ENCODE data around the gene KNL1.
A peak's percentile ranks its signal among the peaks of the same experiment; 100 is the strongest.

KNL1 gene

GRCh38 chr15:40584191-40584590, 9.9 kb upstream of the KNL1 start:
- peak overlapping the region; percentile 31; the same call in 1 of the 2 replicates for H3K27ac ChIP-seq
- TF ChIP-seq ZFX (IDR thresholded peaks at IDR 0.05) (no peak), CTCF (conservative IDR thresholded peaks at IDR 0.05) (no peak)

- TF ChIP-seq CTCF (conservative IDR thresholded peaks at IDR 0.05), result no peak
- TF ChIP-seq ZFX (IDR thresholded peaks at IDR 0.05), result no peak
- no peak overlapping the region for H3K27ac ChIP-seq
Measured at GRCh38 chr15:40590667-40591050, 3.4 kb upstream of the KNL1 start.

GRCh38 chr15:40591389-40591788, 2.7 kb upstream of the KNL1 start:
- no peak for TF ChIP-seq CTCF (conservative IDR thresholded peaks at IDR 0.05)
- no peak for TF ChIP-seq ZFX (IDR thresholded peaks at IDR 0.05)
- H3K27ac ChIP-seq, result no peak overlapping the region

DNA sequence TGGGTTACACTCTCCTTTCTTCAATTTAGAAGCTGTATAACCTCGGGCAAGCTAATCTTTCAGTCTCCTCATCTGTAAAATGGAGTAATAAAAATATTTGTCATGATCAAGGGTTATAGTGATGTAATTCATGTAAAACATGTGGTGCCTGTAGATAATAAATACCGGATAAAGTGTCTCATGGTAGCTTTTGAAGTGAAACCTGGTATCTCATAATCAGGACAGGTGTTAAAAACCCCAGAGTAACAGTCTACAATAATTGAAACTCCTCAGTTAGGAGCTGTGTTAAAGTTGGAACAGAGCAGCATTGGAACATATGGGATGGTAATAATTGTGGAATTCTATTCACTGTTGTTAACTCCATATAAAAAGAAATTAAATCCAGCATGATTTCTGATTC, 884 bp upstream of the KNL1 start:
- TF ChIP-seq ZFX (IDR thresholded peaks at IDR 0.05) (no peak), CTCF (conservative IDR thresholded peaks at IDR 0.05) (no peak)

DNA sequence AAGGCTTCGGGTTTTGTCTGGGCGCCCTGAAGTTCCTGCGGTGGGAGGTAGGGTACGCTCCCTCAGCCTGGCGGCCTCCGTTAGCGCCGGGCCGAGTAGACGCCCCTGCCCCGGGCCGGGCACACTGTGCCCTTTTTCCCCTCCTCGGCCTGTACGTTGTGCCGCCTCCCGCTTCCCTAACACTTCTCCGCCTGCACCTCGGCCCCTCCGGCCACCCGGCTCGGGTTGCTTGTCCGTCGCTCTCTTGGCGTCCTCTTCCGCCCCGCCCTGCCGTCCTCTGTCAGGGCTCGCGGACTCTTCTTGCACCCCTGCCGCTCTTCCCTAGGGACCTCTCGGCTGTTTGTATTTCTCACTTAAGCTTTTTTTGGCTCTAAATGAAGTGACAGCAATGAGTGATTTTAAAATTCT, 384 bp downstream of the KNL1 start:
- H3K27ac ChIP-seq, result peak overlapping the region; percentile 88
- TF ChIP-seq ZFX (IDR thresholded peaks at IDR 0.05) (peak; percentile 65; the same call in 1 of the 2 replicates), CTCF (conservative IDR thresholded peaks at IDR 0.05) (no peak; the same call in 1 of the 2 replicates)

More for the DNA sequence above, 884 bp upstream of the KNL1 start:
- no peak overlapping the region for H3K27ac ChIP-seq

GRCh38 chr15:40595219-40595618, 1.2 kb downstream of the KNL1 start:
- TF ChIP-seq ZFX (IDR thresholded peaks at IDR 0.05) (no peak), CTCF (conservative IDR thresholded peaks at IDR 0.05) (no peak)
- no peak overlapping the region for H3K27ac ChIP-seq

DNA sequence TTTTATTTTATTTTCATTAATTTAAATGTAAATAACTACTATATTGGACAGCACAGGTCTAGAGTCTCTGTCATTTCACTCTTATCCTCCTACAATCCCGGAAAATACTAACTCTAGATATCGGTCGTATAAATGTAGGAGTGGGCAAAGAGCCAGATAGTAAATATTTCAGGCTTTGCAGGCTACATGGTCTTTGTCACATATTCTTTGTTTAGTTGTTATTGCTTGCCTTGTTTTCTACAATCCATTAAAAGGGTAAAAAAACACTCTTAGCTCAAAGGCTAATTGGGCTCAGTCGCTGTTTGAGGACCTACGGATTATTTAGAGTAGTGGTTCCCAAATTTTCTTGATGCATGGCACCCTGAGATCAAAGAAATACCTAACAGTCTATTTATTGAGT, 1.7 kb downstream of the KNL1 start:
- no peak overlapping the region for H3K27ac ChIP-seq
- no peak for TF ChIP-seq ZFX (IDR thresholded peaks at IDR 0.05)
- no peak for TF ChIP-seq CTCF (conservative IDR thresholded peaks at IDR 0.05)

Measured in C4-2B (cell line).